NCI-H1417 (cell line): ENCODE data around the gene FBH1.
"Not testable (repeated sequence)": the region's sequence is repeated elsewhere in the genome, so short reads cannot be mapped to it uniquely, and the experiment has no call there.

Source experiments
- DNase-seq, 3 experiments: peaks; one replicate each; lab custom pipeline; 2025; lab: John Stamatoyannopoulos, UW

FBH1 gene

GRCh38 chr10:5959581-5960069, 69.6 kb downstream of the FBH1 start:
- no peak for DNase-seq

- no peak for DNase-seq
These were observed 70.3 kb downstream of the FBH1 start for GRCh38 chr10:5960070-5960972.

- not testable (repeated sequence) for DNase-seq
These were observed 70.9 kb downstream of the FBH1 start for GRCh38 chr10:5960973-5961275.

GRCh38 chr10:5961405-5962100, 71.5 kb downstream of the FBH1 start:
- DNase-seq, result no peak

GRCh38 chr10:5962358-5962940, 72.4 kb downstream of the FBH1 start:
- not testable (repeated sequence) for DNase-seq

GRCh38 chr10:5963071-5963470, 73.0 kb downstream of the FBH1 start:
- DNase-seq, result no peak

- DNase-seq, result no peak
These were observed 73.5 kb downstream of the FBH1 start for GRCh38 chr10:5963591-5963990.

- no peak for DNase-seq
These were observed 74.7 kb downstream of the FBH1 start for GRCh38 chr10:5964736-5965135.

GRCh38 chr10:5965266-5965665, 75.2 kb downstream of the FBH1 start:
- no peak for DNase-seq

- DNase-seq, result peak in 2 of 3 experiments; percentile 5 to 6
These were observed 78.1 kb downstream of the FBH1 start for GRCh38 chr10:5968037-5968680.

GRCh38 chr10:5968681-5969453, 78.8 kb downstream of the FBH1 start:
- DNase-seq, result peak in 1 of 3 experiments; percentile 2

- DNase-seq, result no peak
These were observed 80.0 kb downstream of the FBH1 start for GRCh38 chr10:5970066-5970465.

- DNase-seq, result no peak
These were observed 80.5 kb downstream of the FBH1 start for GRCh38 chr10:5970527-5970926.

GRCh38 chr10:5971315-5971832, 81.3 kb downstream of the FBH1 start:
- DNase-seq, result no peak

- no peak for DNase-seq
These were observed 81.8 kb downstream of the FBH1 start for GRCh38 chr10:5971886-5972285.

GRCh38 chr10:5973069-5973468, 83.0 kb downstream of the FBH1 start:
- no peak for DNase-seq

- no peak for DNase-seq
These were observed 85.8 kb downstream of the FBH1 start for GRCh38 chr10:5975641-5976473.

GRCh38 chr10:5976512-5977470, 86.7 kb downstream of the FBH1 start:
- peak in 2 of 3 experiments; percentile 41 to 46 for DNase-seq
